Measurements from ENCODE around the gene SLC41A3.

SLC41A3 gene

DNA sequence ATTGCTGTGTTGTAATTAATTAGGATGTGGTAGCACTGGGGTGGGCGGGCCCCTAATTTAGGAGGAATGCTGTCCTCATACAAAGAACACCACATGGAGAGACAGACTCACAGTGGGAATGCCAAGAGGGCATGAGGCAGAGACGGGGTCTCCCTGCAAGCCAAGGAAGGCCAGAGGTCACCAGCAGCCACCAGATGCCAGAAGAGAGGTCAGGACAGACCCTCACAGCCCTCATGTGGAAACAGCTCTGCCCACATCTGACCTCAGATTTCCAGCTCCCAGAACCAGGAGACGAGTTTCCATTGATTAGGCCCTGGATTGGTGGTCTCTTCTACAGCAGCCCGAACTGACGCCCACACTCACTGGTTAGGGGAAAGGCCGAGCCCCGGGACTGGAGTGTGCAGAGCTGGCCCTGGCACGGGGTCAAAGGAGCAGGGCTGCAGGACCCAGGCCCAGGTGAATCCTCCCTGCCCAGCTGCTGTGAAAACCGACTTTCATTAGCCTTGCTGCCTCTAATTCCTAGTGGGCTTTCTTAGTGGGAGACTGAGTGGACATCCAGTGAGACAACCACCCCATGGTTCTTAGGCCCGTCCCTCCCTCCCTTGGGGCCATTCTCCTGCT, 43.0 kb upstream of the SLC41A3 start:
- TF ChIP-seq, protein P1, sequence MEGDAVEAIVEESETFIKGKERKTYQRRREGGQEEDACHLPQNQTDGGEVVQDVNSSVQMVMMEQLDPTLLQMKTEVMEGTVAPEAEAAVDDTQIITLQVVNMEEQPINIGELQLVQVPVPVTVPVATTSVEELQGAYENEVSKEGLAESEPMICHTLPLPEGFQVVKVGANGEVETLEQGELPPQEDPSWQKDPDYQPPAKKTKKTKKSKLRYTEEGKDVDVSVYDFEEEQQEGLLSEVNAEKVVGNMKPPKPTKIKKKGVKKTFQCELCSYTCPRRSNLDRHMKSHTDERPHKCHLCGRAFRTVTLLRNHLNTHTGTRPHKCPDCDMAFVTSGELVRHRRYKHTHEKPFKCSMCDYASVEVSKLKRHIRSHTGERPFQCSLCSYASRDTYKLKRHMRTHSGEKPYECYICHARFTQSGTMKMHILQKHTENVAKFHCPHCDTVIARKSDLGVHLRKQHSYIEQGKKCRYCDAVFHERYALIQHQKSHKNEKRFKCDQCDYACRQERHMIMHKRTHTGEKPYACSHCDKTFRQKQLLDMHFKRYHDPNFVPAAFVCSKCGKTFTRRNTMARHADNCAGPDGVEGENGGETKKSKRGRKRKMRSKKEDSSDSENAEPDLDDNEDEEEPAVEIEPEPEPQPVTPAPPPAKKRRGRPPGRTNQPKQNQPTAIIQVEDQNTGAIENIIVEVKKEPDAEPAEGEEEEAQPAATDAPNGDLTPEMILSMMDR (IDR thresholded peaks at IDR 0.05; ENCODE audit: insufficient read depth, low read length, missing control alignments): no peak
- H3K4me3 ChIP-seq (ENCODE audit: low read depth, low read length): no peak overlapping the region
- POLR2A ChIA-PET: no interaction called here
- CTCF ChIA-PET: no interaction called here
- no peak for DNase-seq (ENCODE audit: low read depth, low spot score)

- TF ChIP-seq, protein P1 (IDR thresholded peaks at IDR 0.05; ENCODE audit: insufficient read depth, low read length, missing control alignments): no peak
- ChIA-PET CTCF (interaction anchor here (3.0 kb wide), 1 partner anchor 8 kb away, joined by 20 read pairs; no protein-coding TSS in a partner anchor), POLR2A (no interaction called here)
- no peak overlapping the region for H3K4me3 ChIP-seq (ENCODE audit: low read depth, low read length)
- DNase-seq (ENCODE audit: low read depth, low spot score): no peak
Measured at GRCh38 chr3:126126286-126126685, 42.4 kb upstream of the SLC41A3 start.

DNA sequence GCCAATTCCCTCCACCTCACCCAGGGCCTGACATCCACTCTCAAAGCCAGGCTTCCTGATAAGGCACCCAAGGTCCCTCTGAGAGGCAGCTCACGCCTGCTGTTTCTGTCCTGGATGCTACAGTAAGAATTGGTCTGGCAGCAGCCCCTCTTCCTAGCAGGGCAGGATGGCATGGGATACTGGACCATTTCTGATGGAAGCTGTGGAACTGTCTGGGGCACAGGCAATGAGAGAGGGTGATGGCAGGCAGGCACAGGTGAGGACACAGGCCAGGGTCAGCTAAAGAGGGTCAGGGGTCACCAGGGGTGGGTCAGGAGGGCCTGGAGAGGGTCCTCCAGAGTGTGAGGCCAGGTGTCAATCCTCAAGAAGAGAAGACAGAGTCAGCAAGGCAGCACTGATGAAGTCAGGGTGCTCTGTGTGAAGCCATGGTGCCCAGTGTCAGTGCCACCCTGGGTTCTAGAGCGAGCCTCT, 41.9 kb upstream of the SLC41A3 start:
- H3K4me3 ChIP-seq (ENCODE audit: low read depth, low read length): no peak overlapping the region
- TF ChIP-seq, protein P1 (IDR thresholded peaks at IDR 0.05; ENCODE audit: insufficient read depth, low read length, missing control alignments): no peak
- CTCF ChIA-PET: interaction anchor here (3.0 kb wide), 1 partner anchor 8 kb away, joined by 20 read pairs; no protein-coding TSS in a partner anchor
- DNase-seq (ENCODE audit: low read depth, low spot score): no peak
- POLR2A ChIA-PET: no interaction called here

GRCh38 chr3:126125341-126125740, 41.4 kb upstream of the SLC41A3 start:
- H3K4me3 ChIP-seq (ENCODE audit: low read depth, low read length): no peak overlapping the region
- CTCF ChIA-PET: interaction anchor here (3.0 kb wide), 1 partner anchor 8 kb away, joined by 20 read pairs; no protein-coding TSS in a partner anchor
- TF ChIP-seq, protein P1 (IDR thresholded peaks at IDR 0.05; ENCODE audit: insufficient read depth, low read length, missing control alignments): no peak
- POLR2A ChIA-PET: no interaction called here
- DNase-seq (ENCODE audit: low read depth, low spot score): no peak

GRCh38 chr3:126124896-126125295, 41.0 kb upstream of the SLC41A3 start:
- CTCF ChIA-PET: interaction anchor here (1.3 to 3.0 kb wide), 2 partner anchors 9 to 12 kb away, joined by 4 to 20 read pairs; no protein-coding TSS in a partner anchor
- TF ChIP-seq, protein P1 (IDR thresholded peaks at IDR 0.05; ENCODE audit: insufficient read depth, low read length, missing control alignments): no peak
- DNase-seq (ENCODE audit: low read depth, low spot score): no peak
- H3K4me3 ChIP-seq (ENCODE audit: low read depth, low read length): no peak overlapping the region
- POLR2A ChIA-PET: no interaction called here

- ChIA-PET CTCF (interaction anchor here (1.3 to 3.0 kb wide), 2 partner anchors 10 to 13 kb away, joined by 4 to 20 read pairs; no protein-coding TSS in a partner anchor), POLR2A (no interaction called here)
- H3K4me3 ChIP-seq (ENCODE audit: low read depth, low read length): no peak overlapping the region
- DNase-seq (ENCODE audit: low read depth, low spot score): no peak
- TF ChIP-seq, protein P1 (IDR thresholded peaks at IDR 0.05; ENCODE audit: insufficient read depth, low read length, missing control alignments): no peak
Measured at GRCh38 chr3:126124148-126124868, 40.4 kb upstream of the SLC41A3 start.

Data from AG04449 (cell line).